ENCODE results near the gene EDDM3A. TPM values are rescaled to one million over a fixed set of nuclear protein-coding genes. Genes with fewer than 3 reads are reported as not detected.

EDDM3A gene
- total and polyA plus RNA-seq, 3 experiments from 2014 or later = not detected

DNA sequence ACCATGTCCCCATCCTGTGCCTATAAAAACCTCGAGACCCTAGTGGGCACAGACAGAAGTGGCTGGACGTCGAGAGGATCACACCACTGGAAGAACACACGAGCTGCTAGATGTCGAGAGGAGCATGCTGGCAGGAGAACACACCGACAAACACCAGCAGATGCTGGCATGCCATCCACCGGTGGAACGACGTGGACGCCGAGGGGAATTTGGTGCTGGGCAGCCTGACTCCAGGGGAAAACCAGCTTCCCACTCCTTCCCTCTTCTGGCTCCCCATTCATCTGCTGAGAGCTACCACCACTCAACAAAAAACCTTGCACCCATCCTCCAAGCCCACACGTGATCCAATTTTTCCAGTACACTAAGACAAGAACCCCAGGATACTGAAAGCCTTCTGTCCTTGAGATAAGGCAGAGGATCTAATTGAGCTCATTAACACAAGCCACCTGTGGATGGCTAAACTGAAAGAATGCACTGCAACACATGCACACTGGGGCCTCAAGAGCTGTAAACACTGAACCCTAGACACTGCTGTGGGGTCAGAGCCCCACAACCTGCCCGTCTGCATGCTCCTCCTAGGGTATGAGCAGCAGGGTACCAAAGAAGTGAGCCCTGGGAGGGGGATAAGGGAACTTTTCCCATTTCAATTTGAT is 44.9 kb downstream of the EDDM3A start:
- H3K4me1 Mint-ChIP-seq = peaks cover 0 to 1% (median 0%) of the 10 kb centered on the region in 3 donors
- H3K36me3 Mint-ChIP-seq = peaks cover 0 to 3% (median 0%) of the 10 kb centered on the region in 3 donors
- H3K27me3 Mint-ChIP-seq = no peaks in the 10 kb centered on the region
- no peaks in the 10 kb centered on the region for H3K27me3 ChIP-seq (ENCODE audit: insufficient read depth, low read length, poor library complexity, severe bottlenecking)
- ChIA-PET CTCF (no interaction called here), POLR2A (interaction anchor here (0.6 kb wide), 1 partner anchor 623 kb away, joined by 6 read pairs; no protein-coding TSS in a partner anchor)
- H3K27ac Mint-ChIP-seq = no peak overlapping the region
- H3K9me3 ChIP-seq (ENCODE audit: low read length) = no peaks in the 10 kb centered on the region
- H3K9me3 Mint-ChIP-seq = no peaks in the 10 kb centered on the region
- DNase-seq = no peak
- no peak overlapping the region for H3K4me3 ChIP-seq (ENCODE audit: low read length)
- no peak overlapping the region for H3K4me3 Mint-ChIP-seq
- H3K4me1 ChIP-seq (ENCODE audit: insufficient read depth, low read length) = no peaks in the 10 kb centered on the region
- no peaks in the 10 kb centered on the region for H3K36me3 ChIP-seq (ENCODE audit: insufficient read depth, low read length)
- no peak overlapping the region for H3K27ac ChIP-seq (ENCODE audit: low read depth, low read length)

DNA sequence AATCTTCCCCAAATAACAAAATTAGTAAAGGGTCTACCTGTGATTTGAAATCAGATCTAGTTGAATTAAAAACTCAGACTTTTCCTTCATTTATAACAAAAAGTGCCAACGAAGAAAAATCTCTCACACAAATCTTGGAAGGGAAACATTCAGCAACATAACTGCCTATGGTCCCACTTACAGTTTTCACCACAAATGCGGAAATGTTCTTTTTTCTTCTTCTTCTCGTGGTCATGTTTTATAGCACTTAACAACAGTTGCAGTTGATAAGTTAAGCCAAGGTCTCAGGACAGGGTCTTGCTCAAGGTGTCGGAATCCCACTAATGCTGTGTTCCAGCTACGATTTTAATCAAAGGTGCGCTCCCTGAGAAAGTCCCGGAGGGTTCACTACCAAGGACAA is 45.5 kb downstream of the EDDM3A start:
- no peak overlapping the region for H3K4me3 ChIP-seq (ENCODE audit: low read length)
- DNase-seq = no peak
- no peaks in the 10 kb centered on the region for H3K36me3 ChIP-seq (ENCODE audit: insufficient read depth, low read length)
- H3K4me1 Mint-ChIP-seq = peaks cover 0 to 1% (median 0%) of the 10 kb centered on the region in 3 donors
- H3K27ac ChIP-seq (ENCODE audit: low read depth, low read length) = no peak overlapping the region
- POLR2A ChIA-PET = interaction anchor here (0.6 kb wide), 1 partner anchor 622 kb away, joined by 6 read pairs; no protein-coding TSS in a partner anchor
- CTCF ChIA-PET = no interaction called here
- H3K4me3 Mint-ChIP-seq = no peak overlapping the region
- H3K9me3 Mint-ChIP-seq = no peaks in the 10 kb centered on the region
- H3K27ac Mint-ChIP-seq = no peak overlapping the region
- no peaks in the 10 kb centered on the region for H3K9me3 ChIP-seq (ENCODE audit: low read length)
- H3K27me3 Mint-ChIP-seq = no peaks in the 10 kb centered on the region
- peaks cover 0 to 3% (median 0%) of the 10 kb centered on the region in 3 donors for H3K36me3 Mint-ChIP-seq
- H3K4me1 ChIP-seq (ENCODE audit: insufficient read depth, low read length) = no peaks in the 10 kb centered on the region
- H3K27me3 ChIP-seq (ENCODE audit: insufficient read depth, low read length, poor library complexity, severe bottlenecking) = no peaks in the 10 kb centered on the region

DNA sequence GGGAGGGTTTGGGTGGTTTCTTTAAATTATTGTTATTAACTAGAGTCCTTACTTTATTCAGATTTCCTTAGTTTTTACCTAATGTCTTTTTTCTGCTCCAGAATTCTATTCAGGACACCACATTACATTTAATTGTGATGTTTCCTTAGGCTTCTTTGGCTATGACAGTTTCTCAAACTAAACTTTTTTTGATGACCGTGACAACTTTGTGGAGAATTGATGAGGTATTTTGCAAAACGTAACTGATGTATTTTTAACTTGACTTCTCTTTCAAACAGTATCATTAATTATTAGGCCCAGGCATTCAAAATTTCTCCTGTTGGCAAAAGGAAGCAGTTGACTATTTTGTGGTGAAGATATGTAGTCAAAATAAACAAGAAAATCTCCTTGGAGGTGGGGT is 45.9 kb downstream of the EDDM3A start:
- no peak overlapping the region for H3K4me3 Mint-ChIP-seq
- H3K4me1 ChIP-seq (ENCODE audit: insufficient read depth, low read length) = no peaks in the 10 kb centered on the region
- POLR2A ChIA-PET = no interaction called here
- no peak overlapping the region for H3K27ac ChIP-seq (ENCODE audit: low read depth, low read length)
- no peaks in the 10 kb centered on the region for H3K27me3 ChIP-seq (ENCODE audit: insufficient read depth, low read length, poor library complexity, severe bottlenecking)
- no peak overlapping the region for H3K27ac Mint-ChIP-seq
- peaks cover 0 to 3% (median 0%) of the 10 kb centered on the region in 3 donors for H3K36me3 Mint-ChIP-seq
- H3K4me3 ChIP-seq (ENCODE audit: low read length) = no peak overlapping the region
- no peaks in the 10 kb centered on the region for H3K36me3 ChIP-seq (ENCODE audit: insufficient read depth, low read length)
- H3K9me3 Mint-ChIP-seq = no peaks in the 10 kb centered on the region
- no peak for DNase-seq
- no peaks in the 10 kb centered on the region for H3K9me3 ChIP-seq (ENCODE audit: low read length)
- CTCF ChIA-PET = no interaction called here
- peaks cover 0 to 1% (median 0%) of the 10 kb centered on the region in 3 donors for H3K4me1 Mint-ChIP-seq
- no peaks in the 10 kb centered on the region for H3K27me3 Mint-ChIP-seq

DNA sequence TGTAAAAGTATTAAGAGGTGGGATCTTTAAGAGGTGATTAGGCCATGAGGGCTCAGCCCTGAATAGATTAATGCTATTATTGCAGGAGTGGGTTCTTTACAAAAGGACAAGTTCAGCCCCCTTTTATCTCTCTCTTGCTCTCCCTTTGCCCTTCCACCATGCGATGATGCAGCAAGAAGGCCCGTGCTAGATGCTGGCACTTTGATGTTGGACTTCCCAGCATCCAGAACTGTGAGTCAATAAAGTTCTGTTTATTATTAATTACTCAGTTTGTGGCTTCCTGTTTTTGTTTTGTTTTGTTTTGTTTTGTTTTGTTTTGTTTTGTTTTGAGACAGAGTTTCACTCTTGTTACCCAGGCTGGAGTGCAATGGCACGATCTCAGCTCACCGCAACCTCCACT is 46.9 kb downstream of the EDDM3A start:
- H3K36me3 Mint-ChIP-seq = peaks cover 0 to 3% (median 0%) of the 10 kb centered on the region in 3 donors
- ChIA-PET POLR2A (no interaction called here), CTCF (no interaction called here)
- no peak for DNase-seq
- no peak overlapping the region for H3K27ac Mint-ChIP-seq
- Histone ChIP-seq H3K4me3 (ENCODE audit: low read length) (no peak overlapping the region), H3K9me3 (ENCODE audit: low read length) (no peaks in the 10 kb centered on the region), H3K27ac (ENCODE audit: low read depth, low read length) (no peak overlapping the region), H3K4me1 (ENCODE audit: insufficient read depth, low read length) (no peaks in the 10 kb centered on the region), H3K27me3 (ENCODE audit: insufficient read depth, low read length, poor library complexity, severe bottlenecking) (no peaks in the 10 kb centered on the region), H3K36me3 (ENCODE audit: insufficient read depth, low read length) (no peaks in the 10 kb centered on the region)
- no peaks in the 10 kb centered on the region for H3K9me3 Mint-ChIP-seq
- H3K4me3 Mint-ChIP-seq = no peak overlapping the region
- H3K4me1 Mint-ChIP-seq = peaks cover 0 to 1% (median 0%) of the 10 kb centered on the region in 3 donors
- H3K27me3 Mint-ChIP-seq = no peaks in the 10 kb centered on the region

DNA sequence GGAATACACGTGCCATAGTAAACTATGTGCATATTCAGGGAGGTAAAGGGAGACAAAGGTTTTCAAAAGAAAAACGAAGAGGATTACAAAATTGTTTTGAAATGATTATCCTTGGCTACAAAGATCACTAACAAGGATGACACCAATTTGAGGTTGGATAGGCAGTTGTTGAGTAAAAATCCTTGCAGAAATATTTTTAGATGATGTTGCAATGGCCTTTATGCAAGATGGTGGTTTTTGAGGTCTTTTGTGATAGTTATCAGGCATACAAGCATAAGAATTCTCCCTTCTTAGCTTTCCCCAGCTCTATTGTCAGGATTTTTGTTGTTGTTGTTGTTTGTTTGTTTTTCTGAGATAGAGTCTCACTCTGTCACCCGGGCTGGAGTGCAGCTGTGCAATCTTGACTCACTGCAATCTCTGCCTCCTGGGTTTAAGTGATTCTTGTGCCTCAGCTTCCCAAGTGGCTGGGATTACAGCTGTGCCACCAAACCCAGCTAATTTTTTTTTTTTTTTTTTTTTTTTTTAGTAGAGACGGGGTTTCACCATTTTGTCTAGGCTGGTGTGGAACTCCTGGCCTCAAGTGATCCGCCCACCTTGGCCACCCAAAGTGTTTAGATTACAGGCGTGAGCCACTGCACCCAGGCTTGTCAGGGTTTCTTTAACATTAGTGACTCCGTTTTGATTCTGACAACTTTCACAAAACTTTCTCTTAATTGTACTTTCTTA is 49.1 kb downstream of the EDDM3A start:
- Histone ChIP-seq H3K27me3 (ENCODE audit: insufficient read depth, low read length, poor library complexity, severe bottlenecking) (no peaks in the 10 kb centered on the region), H3K9me3 (ENCODE audit: low read length) (no peaks in the 10 kb centered on the region), H3K27ac (ENCODE audit: low read depth, low read length) (no peak overlapping the region), H3K36me3 (ENCODE audit: insufficient read depth, low read length) (no peaks in the 10 kb centered on the region), H3K4me3 (ENCODE audit: low read length) (no peak overlapping the region), H3K4me1 (ENCODE audit: insufficient read depth, low read length) (no peaks in the 10 kb centered on the region)
- H3K9me3 Mint-ChIP-seq = no peaks in the 10 kb centered on the region
- peaks cover 0 to 13% of the 10 kb centered on the region in 2 donors for H3K27me3 Mint-ChIP-seq
- H3K36me3 Mint-ChIP-seq = peaks cover 0 to 3% (median 0%) of the 10 kb centered on the region in 3 donors
- no peak for DNase-seq
- H3K4me1 Mint-ChIP-seq = peaks cover 0 to 1% (median 0%) of the 10 kb centered on the region in 3 donors
- no peak overlapping the region for H3K27ac Mint-ChIP-seq
- no peak overlapping the region for H3K4me3 Mint-ChIP-seq
- ChIA-PET POLR2A (no interaction called here), CTCF (no interaction called here)

DNA sequence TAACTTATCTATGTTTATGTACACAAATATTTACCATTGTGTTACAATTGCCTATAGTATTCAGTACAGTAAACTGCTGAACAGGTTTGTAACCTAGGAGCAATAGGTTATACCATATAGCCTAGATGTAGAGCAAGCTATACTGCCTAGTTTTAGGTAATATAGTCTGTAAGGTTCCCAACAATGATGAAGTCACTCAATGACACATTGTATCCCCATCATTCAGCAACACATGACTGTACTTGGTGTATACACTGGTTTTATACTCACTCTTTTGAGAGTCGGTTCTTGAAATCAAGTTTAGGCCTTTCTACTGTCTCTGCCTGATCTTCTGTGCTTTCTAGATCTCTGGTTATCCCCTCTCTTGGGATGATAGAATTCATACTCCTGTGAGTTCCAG is 51.5 kb downstream of the EDDM3A start:
- no peak for DNase-seq
- Histone ChIP-seq H3K4me1 (ENCODE audit: insufficient read depth, low read length) (no peaks in the 10 kb centered on the region), H3K9me3 (ENCODE audit: low read length) (no peaks in the 10 kb centered on the region), H3K4me3 (ENCODE audit: low read length) (no peak overlapping the region), H3K27ac (ENCODE audit: low read depth, low read length) (no peak overlapping the region), H3K36me3 (ENCODE audit: insufficient read depth, low read length) (no peaks in the 10 kb centered on the region), H3K27me3 (ENCODE audit: insufficient read depth, low read length, poor library complexity, severe bottlenecking) (no peaks in the 10 kb centered on the region)
- ChIA-PET CTCF (no interaction called here), POLR2A (no interaction called here)
- H3K4me3 Mint-ChIP-seq = no peak overlapping the region
- no peak overlapping the region for H3K27ac Mint-ChIP-seq
- no peaks in the 10 kb centered on the region for H3K4me1 Mint-ChIP-seq
- no peaks in the 10 kb centered on the region for H3K36me3 Mint-ChIP-seq
- peaks cover 5 to 30% of the 10 kb centered on the region in 2 donors for H3K27me3 Mint-ChIP-seq
- no peaks in the 10 kb centered on the region for H3K9me3 Mint-ChIP-seq

Other genes starting within 250 kb of the EDDM3A start
- gene RNASE10, start 240.3 kb upstream of the EDDM3A start, total RNA-seq = under 1 TPM in 1 of 2 experiments, not detected in 1; 0.31 TPM
- gene RNASE10, start 240.3 kb upstream of the EDDM3A start, polyA plus RNA-seq = not detected
- not detected for gene RNASE9, start 184.8 kb upstream of the EDDM3A start, total RNA-seq
- gene RNASE9, start 184.8 kb upstream of the EDDM3A start, polyA plus RNA-seq = not detected
- gene RNASE11, start 157.9 kb upstream of the EDDM3A start, total RNA-seq = not detected
- not detected for gene RNASE11, start 157.9 kb upstream of the EDDM3A start, polyA plus RNA-seq
- not detected for gene RNASE12, start 154.5 kb upstream of the EDDM3A start, total RNA-seq
- not detected for gene RNASE12, start 154.5 kb upstream of the EDDM3A start, polyA plus RNA-seq
- gene OR6S1, start 104.2 kb upstream of the EDDM3A start, total RNA-seq = not detected
- not detected for gene OR6S1, start 104.2 kb upstream of the EDDM3A start, polyA plus RNA-seq
- gene RNASE4, start 61.3 kb upstream of the EDDM3A start, total RNA-seq = under 1 TPM in 1 of 2 experiments, not detected in 1; 0.57 TPM
- gene RNASE4, start 61.3 kb upstream of the EDDM3A start, polyA plus RNA-seq = 2.3 TPM
- under 1 TPM; 0.39 to 0.58 TPM for gene ANG, start 57.1 kb upstream of the EDDM3A start, total RNA-seq
- 1.4 TPM for gene ANG, start 57.1 kb upstream of the EDDM3A start, polyA plus RNA-seq
- not detected for gene EDDM3B, start 22.5 kb downstream of the EDDM3A start, total RNA-seq
- gene EDDM3B, start 22.5 kb downstream of the EDDM3A start, polyA plus RNA-seq = not detected
- under 1 TPM; 0.74 to 0.95 TPM for gene RNASE6, start 35.4 kb downstream of the EDDM3A start, total RNA-seq
- gene RNASE6, start 35.4 kb downstream of the EDDM3A start, polyA plus RNA-seq = 9.8 TPM
- 1 to 10 TPM; 3.5 to 4.3 TPM for gene RNASE1, start 57.0 kb downstream of the EDDM3A start, total RNA-seq
- gene RNASE1, start 57.0 kb downstream of the EDDM3A start, polyA plus RNA-seq = not detected
- gene RNASE3, start 145.5 kb downstream of the EDDM3A start, total RNA-seq = not detected
- gene RNASE3, start 145.5 kb downstream of the EDDM3A start, polyA plus RNA-seq = not detected
- gene RNASE2, start 209.6 kb downstream of the EDDM3A start, total RNA-seq = not detected
- gene RNASE2, start 209.6 kb downstream of the EDDM3A start, polyA plus RNA-seq = not detected
- gene METTL17, start 244.1 kb downstream of the EDDM3A start, total RNA-seq = 100 to 1,000 TPM; 102 to 107 TPM
- gene METTL17, start 244.1 kb downstream of the EDDM3A start, polyA plus RNA-seq = 43.9 TPM

All from CD8-positive, alpha-beta memory T cell (primary cell).